ENCODE measurements around the gene GTF3C1.

DNA sequence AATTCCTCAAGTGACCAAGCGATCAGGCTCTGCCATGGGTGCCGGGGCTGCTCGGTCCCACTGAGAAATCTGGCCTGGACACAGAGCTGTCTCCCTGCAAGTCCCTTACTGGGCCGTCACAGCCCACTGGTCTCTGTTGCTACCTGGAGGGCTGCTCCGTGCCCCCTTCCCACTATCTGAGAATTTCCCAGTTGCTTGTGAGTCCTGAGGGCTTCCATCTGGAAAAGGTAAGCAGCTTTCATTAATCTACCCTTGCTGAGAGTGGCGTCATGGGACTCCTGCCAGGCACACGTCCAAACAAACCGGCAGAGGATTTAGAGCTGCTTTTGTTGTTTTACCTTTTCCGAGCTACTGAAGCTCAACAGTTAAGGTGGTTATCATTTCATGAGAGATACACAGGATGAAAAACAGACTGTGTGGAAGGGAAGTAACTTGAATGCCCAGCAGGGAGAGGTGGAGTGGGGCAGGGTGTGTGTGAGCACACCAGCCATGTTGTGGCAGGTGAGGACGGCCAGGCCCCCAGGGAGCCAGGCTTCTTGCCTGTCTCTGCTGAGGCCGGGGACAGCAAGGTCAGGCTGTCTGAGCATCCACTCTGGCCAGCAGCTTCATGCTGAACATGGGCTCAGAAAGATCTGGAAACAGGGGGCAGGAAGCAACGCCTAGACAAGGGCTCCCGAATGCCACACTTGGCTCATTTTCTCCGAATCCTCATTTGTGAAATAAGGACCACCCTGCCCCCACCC, 50.6 kb downstream of the GTF3C1 start:
- TF ChIP-seq, protein P1, sequence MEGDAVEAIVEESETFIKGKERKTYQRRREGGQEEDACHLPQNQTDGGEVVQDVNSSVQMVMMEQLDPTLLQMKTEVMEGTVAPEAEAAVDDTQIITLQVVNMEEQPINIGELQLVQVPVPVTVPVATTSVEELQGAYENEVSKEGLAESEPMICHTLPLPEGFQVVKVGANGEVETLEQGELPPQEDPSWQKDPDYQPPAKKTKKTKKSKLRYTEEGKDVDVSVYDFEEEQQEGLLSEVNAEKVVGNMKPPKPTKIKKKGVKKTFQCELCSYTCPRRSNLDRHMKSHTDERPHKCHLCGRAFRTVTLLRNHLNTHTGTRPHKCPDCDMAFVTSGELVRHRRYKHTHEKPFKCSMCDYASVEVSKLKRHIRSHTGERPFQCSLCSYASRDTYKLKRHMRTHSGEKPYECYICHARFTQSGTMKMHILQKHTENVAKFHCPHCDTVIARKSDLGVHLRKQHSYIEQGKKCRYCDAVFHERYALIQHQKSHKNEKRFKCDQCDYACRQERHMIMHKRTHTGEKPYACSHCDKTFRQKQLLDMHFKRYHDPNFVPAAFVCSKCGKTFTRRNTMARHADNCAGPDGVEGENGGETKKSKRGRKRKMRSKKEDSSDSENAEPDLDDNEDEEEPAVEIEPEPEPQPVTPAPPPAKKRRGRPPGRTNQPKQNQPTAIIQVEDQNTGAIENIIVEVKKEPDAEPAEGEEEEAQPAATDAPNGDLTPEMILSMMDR (IDR thresholded peaks at IDR 0.05), result no peak
- TF ChIP-seq POLR2A (IDR thresholded peaks at IDR 0.05), result no peak
